ENCODE results near the gene TNIK. TPM values are rescaled to one million over a fixed set of nuclear protein-coding genes. Genes with fewer than 3 reads are reported as not detected.

The TNIK gene
- polyA plus RNA-seq, 1 donor from 2014 or later = 19.3 TPM

GRCh38 chr3:171186383-171186782 is 273.8 kb downstream of the TNIK start:
- no peak overlapping the region for H2AFZ ChIP-seq (ENCODE audit: low read depth, low read length)
- no peak overlapping the region for H3K4me2 ChIP-seq (ENCODE audit: low read length)
- no peak overlapping the region for H3K27ac ChIP-seq (ENCODE audit: low read length)

GRCh38 chr3:171185959-171186358 is 274.2 kb downstream of the TNIK start:
- H3K27me3 ChIP-seq (ENCODE audit: insufficient read depth, low read depth, low read length) = peaks cover 26% of the 10 kb centered on the region
- H3K36me3 ChIP-seq (ENCODE audit: insufficient read depth, low read length) = peaks cover 7% of the 10 kb centered on the region
- no peak overlapping the region for H3K4me3 ChIP-seq (ENCODE audit: low read length)
- no peaks in the 10 kb centered on the region for H3K9me2 ChIP-seq (ENCODE audit: insufficient read depth, low read length)
- no peak overlapping the region for H3K9ac ChIP-seq (ENCODE audit: low read length)
- H3K9me3 ChIP-seq (ENCODE audit: low read length) = no peaks in the 10 kb centered on the region
- H4K20me1 ChIP-seq (ENCODE audit: insufficient read depth) = no peaks in the 10 kb centered on the region
- no peaks in the 10 kb centered on the region for H3F3A ChIP-seq (ENCODE audit: insufficient read depth, low read length, poor library complexity, severe bottlenecking)
- H3K4me2 ChIP-seq (ENCODE audit: low read length) = no peak overlapping the region
- no peak for TF ChIP-seq EZH2 (IDR thresholded peaks at IDR 0.05; ENCODE audit: borderline replicate concordance, insufficient read depth, low read length, poor library complexity, severe bottlenecking)
- no peak for TF ChIP-seq SMC3 (conservative IDR thresholded peaks at IDR 0.05; ENCODE audit: poor library complexity)
- TF ChIP-seq POLR2AphosphoS5 (IDR thresholded peaks at IDR 0.05) = no peak
- TF ChIP-seq MXI1 (conservative IDR thresholded peaks at IDR 0.05; ENCODE audit: poor library complexity, severe bottlenecking) = no peak
- TF ChIP-seq REST (IDR thresholded peaks at IDR 0.05; ENCODE audit: borderline replicate concordance) = no peak
- TF ChIP-seq RAD21 (conservative IDR thresholded peaks at IDR 0.05) = no peak
- H3K79me2 ChIP-seq (replicated peaks; ENCODE audit: insufficient read depth, low read length) = no peaks in the 10 kb centered on the region
- H2AFZ ChIP-seq (ENCODE audit: low read depth, low read length) = no peak overlapping the region
- no peak overlapping the region for H3K27ac ChIP-seq (ENCODE audit: low read length)

More at GRCh38 chr3:171186383-171186782, 273.8 kb downstream of the TNIK start:
- Histone ChIP-seq H4K20me1 (ENCODE audit: insufficient read depth) (no peaks in the 10 kb centered on the region), H3K9me3 (ENCODE audit: low read length) (no peaks in the 10 kb centered on the region), H3K4me3 (ENCODE audit: low read length) (no peak overlapping the region), H3K9ac (ENCODE audit: low read length) (no peak overlapping the region), H3K27me3 (ENCODE audit: insufficient read depth, low read depth, low read length) (peaks cover 27% of the 10 kb centered on the region), H3F3A (ENCODE audit: insufficient read depth, low read length, poor library complexity, severe bottlenecking) (no peaks in the 10 kb centered on the region), H3K36me3 (ENCODE audit: insufficient read depth, low read length) (peaks cover 7% of the 10 kb centered on the region), H3K79me2 (replicated peaks; ENCODE audit: insufficient read depth, low read length) (no peaks in the 10 kb centered on the region), H3K9me2 (ENCODE audit: insufficient read depth, low read length) (no peaks in the 10 kb centered on the region)
- no peak for TF ChIP-seq MXI1 (conservative IDR thresholded peaks at IDR 0.05; ENCODE audit: poor library complexity, severe bottlenecking)
- TF ChIP-seq EZH2 (IDR thresholded peaks at IDR 0.05; ENCODE audit: borderline replicate concordance, insufficient read depth, low read length, poor library complexity, severe bottlenecking) = no peak
- TF ChIP-seq TAF1 (IDR thresholded peaks at IDR 0.05; ENCODE audit: low read depth) = no peak
- TF ChIP-seq EP300 (conservative IDR thresholded peaks at IDR 0.05; ENCODE audit: poor library complexity, severe bottlenecking) = no peak
- TF ChIP-seq REST (IDR thresholded peaks at IDR 0.05; ENCODE audit: borderline replicate concordance) = no peak
- TF ChIP-seq RAD21 (conservative IDR thresholded peaks at IDR 0.05) = no peak
- TF ChIP-seq CTCF (IDR thresholded peaks at IDR 0.05; ENCODE audit: poor library complexity, severe bottlenecking) = no peak
- no peak for TF ChIP-seq POLR2AphosphoS5 (IDR thresholded peaks at IDR 0.05)
- TF ChIP-seq SMC3 (conservative IDR thresholded peaks at IDR 0.05; ENCODE audit: poor library complexity) = no peak
